GM18505 (cell line): ENCODE data around the gene LUC7L.

ENCODE experiments used
- ATAC-seq: cut with Tn5 transposase; IDR thresholded peaks from one replicate; pipeline ENCODE4 v1.9.1; 2021; ENCODE audit not compliant: unreplicated experiment
- POLR2A ChIP-seq: IDR thresholded peaks from 4 replicates; pipeline ENCODE4 v1.6.1; 2011; ENCODE audit warnings: borderline replicate concordance; ENCODE audit not compliant: insufficient read depth, insufficient read length; ENCODE audit errors: extremely low read depth

LUC7L gene

GRCh38 chr16:152141-153128, 76.8 kb downstream of the LUC7L start, which contains the start of gene HBZ:
HBZ (plus strand) TSS chr16:152644; CDS start chr16:152910, 266 bp downstream.
- ATAC-seq = no peak
- TF ChIP-seq POLR2A = no peak

GRCh38 chr16:149024-149660, 80.1 kb downstream of the LUC7L start:
- no peak for ATAC-seq
- TF ChIP-seq POLR2A = no peak

- no peak for ATAC-seq
- TF ChIP-seq POLR2A = no peak
Observed at GRCh38 chr16:146646-147045, 82.6 kb downstream of the LUC7L start.

- TF ChIP-seq POLR2A = no peak
- ATAC-seq = no peak
Observed at GRCh38 chr16:144797-145252, 84.4 kb downstream of the LUC7L start.

- TF ChIP-seq POLR2A = no peak
- no peak for ATAC-seq
Observed at GRCh38 chr16:143456-143855, 85.8 kb downstream of the LUC7L start.

- TF ChIP-seq POLR2A = no peak
- ATAC-seq = no peak
Observed at GRCh38 chr16:143047-143446, 86.2 kb downstream of the LUC7L start.

- no peak for ATAC-seq
- no peak for TF ChIP-seq POLR2A
Observed at GRCh38 chr16:142405-142967, 86.8 kb downstream of the LUC7L start.

- TF ChIP-seq POLR2A = no peak
- no peak for ATAC-seq
Observed at GRCh38 chr16:140175-140857, 88.9 kb downstream of the LUC7L start.
